Motor neuron (in vitro differentiated cells): ENCODE measurements around the gene GPR78. TPM values are rescaled to one million over a fixed set of nuclear protein-coding genes. Genes with fewer than 3 reads are reported as not detected.

Experiments
- ATAC-seq, 8 experiments: fragments of 200-7000 bp; cut with Tn5 transposase; replicated peaks in 6 of 8; 2 replicates each; pipeline ENCODE4 v1.8.0; 2021; ENCODE audit warnings: mild to moderate bottlenecking in 8 of 8, moderate library complexity in 8 of 8
- H3K27ac ChIP-seq, 2 donors: fragments of 250-450 bp; sonication (Bioruptor Pico); 2 replicates each; pipeline ENCODE4 v1.9.0; 2021; ENCODE audit warnings: antibody characterized with exemption in 2 of 2, mild to moderate bottlenecking in 2 of 2, moderate library complexity in 1 of 2
- H3K4me1 ChIP-seq, 2 donors: fragments of 250-450 bp; sonication (Bioruptor Pico); replicated peaks in 1 of 2; 2 replicates each; pipeline ENCODE4 v1.6.1; 2021; ENCODE audit warnings: antibody characterized with exemption in 2 of 2, mild to moderate bottlenecking in 2 of 2, moderate library complexity in 1 of 2
- H3K4me3 ChIP-seq, 5 donors: fragments of 250-450 bp; sonication (Bioruptor Pico); 2 replicates each; pipeline ENCODE4 v1.9.0; 2021; ENCODE audit warnings: antibody characterized with exemption in 5 of 5, mild to moderate bottlenecking in 5 of 5, moderate library complexity in 4 of 5
- WGBS, 10 experiments: fragments of 450-650 bp; shearing (Covaris generic); methylation state at CpG; one replicate each; pipeline ENCODE4 v1.0.0; 2022; 5-methylcytosine and 5-hydroxymethylcytosine counted together
- in situ Hi-C, 9 experiments: fragments of 400-800 bp; cut with MboI; loops; one replicate each; pipeline ENCODE4 v1.15.0; 2021; ENCODE audit warnings: low sequenced_read_pairs in 9 of 9, low pct_unique_long_range_greater_than_20kb in 2 of 9; ENCODE audit not compliant: unreplicated experiment in 9 of 9
- total RNA-seq, 8 experiments: library from RNA; unstranded; fragments of 300-600 nt; gene quantifications; 2 replicates each; pipeline versions ENCODE4 v1.2.3 to v1.2.4, GENCODE V29; 2022

The GPR78 gene
- total RNA-seq, 8 experiments from 2014 or later, result 0.05 to 1.9 (median 0.59) TPM

DNA sequence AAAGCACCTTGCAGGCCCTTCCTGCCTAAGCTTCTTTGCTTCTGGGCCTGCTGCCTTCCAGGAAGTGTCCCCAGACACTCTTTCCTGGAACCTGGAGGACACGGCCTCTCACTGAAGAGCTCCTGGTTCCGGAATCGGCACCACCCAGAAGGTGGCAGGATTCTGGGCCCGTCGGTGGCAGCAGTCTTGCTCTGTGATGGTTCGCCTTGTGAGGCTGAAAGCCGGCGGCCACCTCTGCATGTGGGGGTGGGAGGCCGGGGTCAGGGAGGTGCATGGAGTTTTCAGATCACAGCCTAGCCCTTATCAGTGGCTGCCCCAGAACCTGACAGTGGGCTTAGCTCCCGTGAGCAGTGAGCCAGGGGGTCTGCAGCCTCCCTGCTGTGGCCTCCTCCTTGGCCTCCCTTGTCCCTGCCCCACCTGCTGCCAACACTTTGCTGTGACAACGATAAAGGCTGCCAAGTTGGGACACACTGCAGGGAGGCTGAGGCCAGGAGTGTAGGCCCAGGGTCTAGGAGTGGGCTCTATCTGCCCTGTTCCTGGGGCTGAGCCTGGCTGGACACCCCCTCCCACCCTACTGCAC is 30.8 kb upstream of the GPR78 start:
- ATAC-seq, result no peak
- in situ Hi-C loops, result no loop called here
- no peak overlapping the region for H3K27ac ChIP-seq
- WGBS, 10 experiments, result 0 to 100% (median 95%) methylated on average over 1 to 5 of the region's 11 CpGs; no CpG with 5 or more reads in 3 of the 10 experiments
- no peak overlapping the region for H3K4me3 ChIP-seq
- no peaks in the 10 kb centered on the region for H3K4me1 ChIP-seq

DNA sequence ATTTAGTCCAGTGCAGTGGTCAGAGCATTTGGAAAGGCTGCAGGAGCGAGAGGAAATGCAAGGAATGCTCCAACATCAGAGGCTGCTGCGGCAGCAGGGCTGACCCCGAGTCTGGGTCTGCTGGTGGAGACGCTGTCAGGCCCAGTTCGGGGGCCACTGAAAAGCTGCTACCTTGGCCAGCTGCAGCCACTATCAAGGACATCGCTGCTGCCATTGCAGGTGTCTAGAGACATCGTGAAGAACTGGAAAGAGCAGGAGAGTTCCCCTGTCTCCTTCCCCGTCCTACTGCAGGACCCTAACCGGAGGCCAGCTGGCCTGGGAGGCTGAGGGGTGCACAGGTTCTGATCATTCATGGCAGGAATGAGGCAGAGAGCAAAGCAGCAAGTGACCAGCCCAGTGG is 29.5 kb upstream of the GPR78 start:
- in situ Hi-C loops, result no loop called here
- H3K4me1 ChIP-seq, result no peaks in the 10 kb centered on the region
- no peak overlapping the region for H3K4me3 ChIP-seq
- ATAC-seq, result no peak
- no peak overlapping the region for H3K27ac ChIP-seq
- WGBS, 10 experiments, result 62 to 100% (median 73%) methylated on average over 1 to 7 of the region's 9 CpGs; no CpG with 5 or more reads in 5 of the 10 experiments

DNA sequence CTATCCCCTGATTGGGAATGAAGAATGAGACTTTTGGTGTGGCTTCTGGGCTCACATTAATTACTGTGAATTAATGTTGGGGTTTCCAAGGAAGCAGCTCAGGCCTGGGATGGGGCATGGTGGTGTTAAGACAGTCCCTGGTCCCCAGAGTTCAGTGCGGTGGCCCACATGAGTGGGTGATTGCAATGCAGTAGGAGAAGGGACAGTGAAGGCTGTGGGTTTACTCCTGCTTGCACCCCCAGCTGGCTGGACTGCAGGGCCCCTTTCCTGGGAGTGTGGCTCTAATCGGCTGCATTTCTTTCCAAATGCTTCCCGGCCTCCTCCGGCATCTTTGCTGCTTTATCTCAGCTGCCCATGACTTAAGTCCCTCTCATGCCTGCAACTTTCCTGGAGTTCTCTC is 28.2 kb upstream of the GPR78 start:
- in situ Hi-C loops, result no loop called here
- Histone ChIP-seq H3K4me1 (no peaks in the 10 kb centered on the region), H3K4me3 (no peak overlapping the region), H3K27ac (no peak overlapping the region)
- WGBS, 10 experiments, result 60 to 85% (median 80%) methylated on average over 1 to 3 of the region's 4 CpGs; no CpG with 5 or more reads in 2 of the 10 experiments
- no peak for ATAC-seq

DNA sequence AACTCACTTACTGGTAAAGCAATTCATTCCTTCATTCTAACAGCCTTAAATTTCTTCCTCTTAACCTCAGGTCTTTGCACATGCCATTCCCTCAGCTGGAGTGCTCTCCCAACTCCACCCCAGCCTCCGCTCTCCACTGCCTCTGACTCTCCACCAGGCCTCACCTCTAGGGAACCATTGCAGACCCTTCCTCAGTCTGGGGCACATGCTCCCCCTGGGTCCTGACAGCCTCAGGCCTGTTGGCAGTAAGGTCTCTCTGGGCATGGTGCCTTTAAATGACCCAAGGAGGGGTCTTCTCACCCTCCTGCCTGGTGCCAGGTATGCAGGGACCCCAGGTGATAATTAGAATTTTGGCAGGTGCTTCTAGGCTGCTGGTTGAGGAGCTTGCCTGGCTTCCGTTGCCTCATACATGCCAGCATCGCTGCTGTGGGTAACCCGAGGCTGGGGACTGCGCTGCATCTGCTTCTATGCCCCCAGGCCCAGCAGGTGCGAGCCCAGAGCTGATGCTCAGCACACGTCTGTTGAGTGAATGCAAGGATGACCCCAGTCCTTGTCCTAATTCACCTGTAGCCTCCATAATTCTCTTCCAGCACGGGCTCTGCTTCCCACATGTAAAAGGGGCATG is 27.5 kb upstream of the GPR78 start:
- H3K4me3 ChIP-seq, result no peak overlapping the region
- 50 to 86% (median 67%) methylated on average over 1 to 3 of the region's 8 CpGs; no CpG with 5 or more reads in 6 of the 10 experiments for WGBS, 10 experiments
- ATAC-seq, result no peak
- in situ Hi-C loops, result no loop called here
- H3K27ac ChIP-seq, result no peak overlapping the region
- no peaks in the 10 kb centered on the region for H3K4me1 ChIP-seq

DNA sequence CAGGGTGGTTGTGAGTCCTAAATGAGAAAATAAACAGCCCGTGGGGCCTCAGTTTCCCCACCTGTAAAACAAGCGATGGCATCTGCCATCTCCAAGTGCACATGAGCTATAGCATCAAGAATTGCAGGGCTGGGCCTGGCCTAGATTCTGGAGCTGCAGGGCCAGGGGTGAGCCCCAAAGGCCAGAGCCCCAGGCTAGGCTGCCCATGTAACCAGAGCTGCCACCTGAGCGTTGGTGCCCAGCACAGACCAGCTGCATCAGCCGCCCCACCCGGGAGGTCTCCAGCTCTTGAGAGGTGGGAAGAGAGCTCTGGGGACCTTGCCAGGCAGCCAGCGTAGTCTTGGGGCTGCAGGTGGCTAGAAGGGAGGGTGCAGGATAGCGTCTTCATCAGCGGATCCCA is 27.0 kb upstream of the GPR78 start:
- in situ Hi-C loops, result no loop called here
- 66 to 82% (median 67%) methylated on average over 2 to 7 of the region's 8 CpGs; no CpG with 5 or more reads in 7 of the 10 experiments for WGBS, 10 experiments
- no peak for ATAC-seq

DNA sequence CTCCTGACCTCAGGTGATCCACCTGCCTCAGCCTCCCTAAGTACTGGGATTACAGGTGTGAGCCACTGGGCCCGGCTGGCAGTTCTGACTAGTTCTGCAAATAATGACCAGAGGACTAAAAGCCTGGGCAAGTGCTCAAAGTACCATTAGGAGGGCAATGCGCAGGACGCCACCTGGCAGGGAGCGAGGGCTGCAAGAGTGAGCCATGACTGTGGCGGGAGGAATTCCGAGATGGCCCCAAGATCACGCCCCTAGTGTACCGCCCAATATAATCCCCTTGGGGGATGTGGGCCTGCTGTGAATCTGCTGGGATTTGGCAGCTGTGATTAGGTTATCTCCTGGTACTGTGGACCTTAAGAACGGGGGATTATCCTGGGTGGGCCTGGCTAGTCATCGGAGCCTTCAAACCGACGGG is 26.2 kb upstream of the GPR78 start:
- in situ Hi-C loops, result no loop called here

More for the DNA sequence above, 27.0 kb upstream of the GPR78 start:
- no peaks in the 10 kb centered on the region for H3K4me1 ChIP-seq
- H3K4me3 ChIP-seq, result no peak overlapping the region
- no peak overlapping the region for H3K27ac ChIP-seq

DNA sequence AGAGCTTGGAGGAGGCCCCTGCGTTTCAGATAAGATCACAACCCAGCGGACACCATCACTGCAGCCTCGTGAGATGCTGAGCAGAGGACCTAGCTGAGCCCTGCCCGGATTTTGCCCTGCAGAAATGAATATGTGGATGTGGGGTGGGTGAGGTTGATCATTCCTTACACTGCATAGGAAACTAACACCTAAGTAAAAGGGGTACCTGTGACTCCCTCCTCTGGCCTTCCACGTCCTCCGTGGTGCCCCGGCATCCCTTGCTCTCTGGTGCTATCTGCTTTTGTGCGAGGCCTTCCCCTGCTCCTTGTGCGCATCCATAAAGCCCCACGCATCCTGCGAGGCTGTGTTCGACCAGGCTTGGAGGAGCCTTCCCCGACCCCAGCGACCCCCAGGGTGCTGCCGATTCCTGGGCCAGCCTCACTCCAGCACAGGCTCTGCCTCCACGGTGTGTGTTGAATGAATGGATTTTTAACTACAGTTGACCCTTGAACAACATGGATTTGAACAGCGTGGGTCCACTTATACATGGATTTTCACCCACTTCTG is 25.6 kb upstream of the GPR78 start:
- no peak for ATAC-seq
- Histone ChIP-seq H3K4me1 (no peaks in the 10 kb centered on the region), H3K4me3 (no peak overlapping the region), H3K27ac (no peak overlapping the region)
- WGBS, 10 experiments, result 17 to 100% (median 70%) methylated on average over 1 to 9 of the region's 17 CpGs; no CpG with 5 or more reads in 1 of the 10 experiments
- in situ Hi-C loops, result no loop called here

More for the DNA sequence above, 26.2 kb upstream of the GPR78 start:
- WGBS, 10 experiments, result 33 to 90% (median 81%) methylated on average over 1 to 11 of the region's 12 CpGs; no CpG with 5 or more reads in 2 of the 10 experiments
- ATAC-seq, result peak in 1 of 8 experiments; percentile 22
- H3K27ac ChIP-seq, result no peak overlapping the region
- H3K4me3 ChIP-seq, result no peak overlapping the region
- no peaks in the 10 kb centered on the region for H3K4me1 ChIP-seq

DNA sequence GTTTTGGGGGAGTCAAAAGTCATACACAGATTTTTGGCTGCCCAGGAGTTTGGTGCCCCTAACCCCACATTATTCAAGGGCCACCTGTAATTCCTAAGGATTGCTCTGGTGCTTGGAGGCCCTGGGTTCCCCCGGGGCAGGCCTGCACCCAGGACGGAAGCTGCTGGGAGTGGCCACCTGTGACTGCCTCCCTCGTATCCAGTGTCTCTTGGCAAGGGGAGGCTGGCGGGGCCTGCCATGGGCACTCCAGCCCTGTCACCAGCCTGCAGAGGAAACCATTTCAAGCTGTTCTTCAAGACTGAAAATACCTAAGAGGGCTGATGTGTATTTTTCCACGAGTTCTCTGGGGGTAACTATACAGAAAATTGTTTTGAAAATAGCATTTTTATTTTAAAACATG is 24.5 kb upstream of the GPR78 start:
- no peak for ATAC-seq
- Histone ChIP-seq H3K27ac (no peak overlapping the region), H3K4me3 (no peak overlapping the region), H3K4me1 (peaks cover 0 to 5% of the 10 kb centered on the region in 2 donors)
- WGBS, 10 experiments, result 0 to 100% (median 68%) methylated on average over 1 to 5 of the region's 5 CpGs; no CpG with 5 or more reads in 2 of the 10 experiments
- in situ Hi-C loops, result no loop called here

DNA sequence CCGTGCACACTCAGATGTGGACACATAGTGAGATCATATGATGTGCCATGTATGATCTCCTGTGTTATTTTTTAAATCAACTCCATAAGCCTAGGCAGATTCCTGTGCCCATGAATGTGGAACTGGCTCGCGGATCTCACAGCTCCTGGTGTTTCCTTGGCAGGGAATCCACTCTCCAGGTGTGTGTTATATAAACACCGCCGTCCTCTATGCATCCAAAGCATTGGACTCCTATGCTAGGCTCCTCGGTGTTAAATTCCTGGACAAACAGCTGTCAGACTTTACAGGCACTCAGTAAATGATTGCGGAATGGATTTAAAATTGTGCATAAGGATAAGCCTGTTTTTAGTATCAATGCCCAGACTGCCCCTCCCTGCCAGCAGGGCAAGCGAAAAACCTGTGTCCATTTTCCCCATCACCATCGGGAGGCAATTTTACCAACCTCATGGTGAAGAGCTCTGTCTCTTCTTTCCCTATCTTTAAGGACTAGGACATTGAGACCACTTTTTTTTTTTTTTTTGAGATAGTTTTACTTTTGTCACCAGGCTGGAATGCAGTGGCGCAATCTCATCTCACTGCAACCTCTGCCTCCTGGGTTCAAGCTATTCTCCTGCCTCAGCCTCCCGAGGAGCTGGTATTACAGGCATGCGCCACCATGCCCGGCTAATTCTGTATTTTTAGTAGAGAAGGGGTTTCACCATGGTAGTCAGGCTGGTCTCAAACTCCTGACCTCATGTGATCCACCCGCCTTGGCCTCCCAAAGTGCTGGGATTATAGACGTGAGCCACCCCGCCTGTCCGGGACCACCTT is 23.6 kb upstream of the GPR78 start:
- peak in 3 of 8 experiments; percentile 29 to 39 (median 30) for ATAC-seq
- H3K4me1 ChIP-seq, result peaks cover 0 to 10% of the 10 kb centered on the region in 2 donors
- no peak overlapping the region for H3K27ac ChIP-seq
- H3K4me3 ChIP-seq, result no peak overlapping the region
- in situ Hi-C loops, result no loop called here
- WGBS, 10 experiments, result 17 to 85% (median 75%) methylated on average over 1 to 13 of the region's 17 CpGs; no CpG with 5 or more reads in 3 of the 10 experiments

DNA sequence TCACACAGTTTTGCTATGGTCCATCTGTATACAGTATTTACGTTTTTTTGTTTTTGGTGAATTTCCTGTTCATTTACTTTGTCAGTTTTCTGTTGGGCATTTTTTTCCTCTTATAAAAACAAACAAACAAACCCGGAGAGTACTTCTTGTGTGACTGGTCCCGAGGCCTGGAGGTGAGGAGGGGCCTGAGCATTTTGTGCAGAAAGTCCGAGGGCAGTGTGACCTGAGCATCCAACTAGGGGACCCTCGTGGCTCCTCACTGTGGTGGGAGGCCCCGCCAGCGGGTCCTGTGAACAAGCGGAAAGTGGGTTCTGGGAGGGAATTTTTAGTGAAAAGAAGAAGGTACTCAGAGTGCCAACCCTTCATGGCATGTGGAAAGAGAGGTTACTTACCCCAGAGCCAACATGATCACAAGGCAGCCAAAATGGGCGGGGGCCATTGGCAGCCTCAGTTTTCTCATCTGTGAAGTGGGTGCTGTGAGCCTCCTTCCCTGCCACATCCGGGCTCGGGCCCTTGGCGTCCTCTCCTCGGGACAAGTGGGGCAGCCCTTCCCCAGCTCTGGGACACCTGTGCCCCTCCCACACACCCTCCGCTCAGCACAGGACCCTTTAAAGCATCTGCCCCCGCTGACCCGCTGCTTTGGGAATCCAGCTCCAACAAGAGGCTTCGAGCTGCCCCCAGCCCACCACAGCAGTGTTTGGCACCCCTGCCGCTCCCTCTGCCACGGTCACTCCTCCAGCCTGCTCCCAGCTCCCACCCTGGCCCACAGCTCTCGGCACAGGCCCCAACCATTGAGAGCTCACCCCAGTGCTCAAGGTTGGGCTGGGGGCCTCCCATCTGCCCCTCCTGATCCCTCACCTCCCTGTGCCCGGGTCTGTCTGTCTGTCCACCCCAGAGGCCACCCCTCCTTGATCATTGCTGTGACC is 22.8 kb upstream of the GPR78 start:
- ATAC-seq, result no peak
- in situ Hi-C loops, result no loop called here
- H3K4me1 ChIP-seq, result peaks cover 0 to 10% of the 10 kb centered on the region in 2 donors
- WGBS, 10 experiments, result 42 to 100% (median 71%) methylated on average over 1 to 6 of the region's 21 CpGs; no CpG with 5 or more reads in 1 of the 10 experiments
- H3K4me3 ChIP-seq, result no peak overlapping the region
- no peak overlapping the region for H3K27ac ChIP-seq

DNA sequence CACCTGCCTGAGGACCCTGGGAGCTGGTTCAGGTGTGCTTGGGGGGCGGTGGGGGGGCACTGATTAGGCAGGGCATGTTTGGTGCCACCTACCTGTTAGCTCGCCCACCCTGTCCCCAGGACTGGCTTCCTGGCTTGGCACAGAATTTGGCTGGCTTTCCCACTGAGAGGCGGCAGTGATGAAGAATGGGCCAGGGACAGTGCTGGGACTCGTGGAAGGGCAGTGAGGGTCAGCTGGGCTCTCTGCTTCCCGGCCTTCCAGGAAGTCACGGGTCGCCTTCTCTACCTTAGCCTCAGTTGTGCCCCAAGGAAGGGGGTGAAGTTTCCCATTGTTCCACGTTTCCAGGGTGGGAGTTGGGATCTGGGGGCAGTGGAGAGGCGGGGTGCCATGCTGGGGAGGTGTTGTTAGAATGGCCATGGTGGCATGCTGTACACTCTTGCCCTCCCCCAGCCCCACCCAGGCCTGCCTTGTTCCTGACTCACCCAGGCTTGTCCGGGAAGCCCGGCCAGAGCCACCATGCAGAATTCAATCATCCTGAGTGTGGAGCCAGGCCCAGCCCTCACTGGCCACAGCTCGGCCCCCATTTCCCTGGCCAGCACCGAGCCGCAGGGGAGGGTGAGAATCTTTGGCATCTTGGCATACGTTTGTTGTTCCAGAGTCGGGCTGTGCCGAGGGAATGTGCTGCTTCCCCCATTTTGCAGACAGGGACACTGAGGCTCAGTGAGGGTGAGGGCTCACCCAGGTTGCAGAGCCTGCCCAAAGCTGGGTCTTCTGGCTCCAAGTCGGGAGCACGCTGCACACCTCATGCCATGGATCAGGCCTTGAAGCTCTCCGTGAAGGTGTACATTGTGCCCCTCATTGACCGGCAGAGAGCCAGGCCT is 21.9 kb upstream of the GPR78 start:
- in situ Hi-C loops, result no loop called here
- Histone ChIP-seq H3K4me1 (peaks cover 0 to 10% of the 10 kb centered on the region in 2 donors), H3K4me3 (no peak overlapping the region), H3K27ac (no peak overlapping the region)
- WGBS, 10 experiments, result 80 to 100% (median 86%) methylated on average over 1 to 5 of the region's 21 CpGs; no CpG with 5 or more reads in 7 of the 10 experiments
- ATAC-seq, result peak in 2 of 8 experiments; percentile 85 to 96
